DMS114 treated with DMSO at 0.1 percent for 48 hours (cell line): ENCODE results near the gene RASAL1.

ENCODE experiments used
- DNase-seq: peaks from one replicate; lab custom pipeline; 2025; ENCODE audit not compliant: unreplicated experiment; lab: John Stamatoyannopoulos, UW

Gene RASAL1

DNA sequence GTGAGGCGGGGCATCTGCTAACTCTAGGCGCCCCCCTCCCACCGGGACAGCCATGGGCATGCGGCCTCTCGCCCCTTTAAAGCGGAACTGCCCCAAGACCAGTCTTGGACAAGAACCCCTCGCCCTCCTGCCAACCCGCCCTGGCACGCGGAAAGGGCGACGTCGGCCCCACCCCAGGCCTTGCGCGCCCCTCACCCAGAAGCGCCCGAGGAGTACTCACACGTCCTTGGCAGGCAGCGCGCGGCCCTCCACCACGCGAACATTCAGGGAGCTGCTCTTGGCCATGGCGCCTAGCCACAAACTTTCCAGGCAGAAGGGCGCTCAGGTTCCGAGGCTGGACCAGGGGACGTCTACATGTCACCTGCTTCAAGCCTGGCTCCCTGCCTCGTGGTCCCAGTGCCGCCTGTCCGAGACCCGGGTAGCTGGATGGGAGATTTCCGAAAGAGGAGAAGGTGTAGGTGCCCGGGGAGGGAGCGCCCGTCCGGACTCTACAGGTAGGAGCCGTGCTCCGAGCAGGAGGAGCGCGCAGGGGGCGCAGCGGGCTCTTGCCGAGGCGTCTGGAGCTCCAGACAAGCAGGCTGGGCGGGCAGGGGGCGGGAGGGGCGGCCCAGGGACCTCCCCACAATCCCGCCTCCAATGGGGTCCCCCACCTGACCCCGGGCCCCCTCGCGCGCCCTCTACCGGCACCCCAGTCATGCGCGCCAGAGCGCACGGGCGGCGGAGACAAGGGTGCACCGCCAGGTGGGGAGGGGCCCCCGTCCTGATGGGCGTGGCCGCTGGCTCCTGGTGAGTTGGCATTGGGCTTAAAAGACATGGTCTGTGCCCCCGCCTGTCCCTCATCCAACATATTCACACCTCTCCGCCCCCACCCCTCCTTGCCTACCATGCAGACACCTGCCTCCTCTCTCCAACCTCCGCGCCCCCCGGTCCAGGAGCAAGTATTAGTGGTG, at the start of gene RASAL1:
TSS of gene RASAL1 (minus strand) at position 584 of the 950 bp plus-strand sequence. CDS start at position 285, 299 bp downstream.
- DNase-seq: no peak

DNA sequence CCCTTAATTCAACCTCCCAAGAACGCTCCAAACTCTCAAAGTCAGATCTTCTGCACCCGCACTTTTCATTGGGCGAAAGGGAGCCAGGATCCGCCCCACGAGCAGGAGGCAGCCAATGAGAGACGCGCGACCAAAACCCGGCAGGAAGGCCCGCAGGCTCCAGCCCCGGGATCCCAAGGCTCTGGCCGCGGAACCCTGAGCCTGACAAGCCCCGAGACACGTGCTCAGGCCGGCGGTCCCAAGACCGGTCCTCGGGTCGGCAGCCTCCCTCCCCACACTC, 49.3 kb upstream of the RASAL1 start:
- DNase-seq: peak; percentile 90

- no peak for DNase-seq
Observed at GRCh38 chr12:113184098-113184899, 48.7 kb upstream of the RASAL1 start.

GRCh38 chr12:113183030-113183589, 47.5 kb upstream of the RASAL1 start:
- no peak for DNase-seq

DNA sequence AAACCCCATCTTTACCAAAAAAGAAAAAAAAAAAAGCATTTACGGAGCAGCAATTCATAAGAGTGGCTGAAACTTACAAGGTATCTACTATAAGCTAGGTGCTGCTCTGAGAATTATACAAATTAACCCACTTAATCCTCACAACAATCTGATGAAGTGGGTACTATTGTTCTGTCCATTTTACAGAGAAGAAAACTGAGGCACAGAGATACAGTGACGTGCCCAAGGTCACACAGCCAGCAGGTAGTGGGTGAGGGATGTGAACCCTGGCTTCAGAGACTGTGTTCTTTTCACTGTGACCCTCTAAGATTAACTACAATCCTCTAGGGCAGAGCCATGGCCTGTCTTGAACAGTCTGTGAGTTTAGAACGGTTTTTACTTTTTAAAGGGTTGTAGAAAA, 46.4 kb upstream of the RASAL1 start:
- no peak for DNase-seq

DNA sequence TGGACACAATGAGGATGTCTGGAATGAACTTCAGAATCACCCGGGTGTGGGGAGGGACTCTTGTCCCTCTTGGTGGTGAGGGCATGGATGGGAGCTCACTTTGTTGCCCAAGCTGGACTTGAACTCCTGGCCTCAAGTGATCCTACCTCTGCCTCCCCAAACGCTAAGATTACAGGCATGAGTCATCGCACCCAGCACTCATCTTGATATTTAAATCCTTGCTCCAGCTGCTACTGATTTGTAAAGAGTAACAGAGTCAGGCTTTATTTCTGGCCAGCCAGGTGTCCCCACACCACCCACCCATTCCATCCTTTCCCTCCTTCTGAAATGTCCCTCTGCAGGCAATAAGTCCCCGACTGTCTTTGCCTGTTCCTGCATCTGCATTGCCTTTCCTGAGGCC, 44.8 kb upstream of the RASAL1 start:
- DNase-seq: no peak

DNA sequence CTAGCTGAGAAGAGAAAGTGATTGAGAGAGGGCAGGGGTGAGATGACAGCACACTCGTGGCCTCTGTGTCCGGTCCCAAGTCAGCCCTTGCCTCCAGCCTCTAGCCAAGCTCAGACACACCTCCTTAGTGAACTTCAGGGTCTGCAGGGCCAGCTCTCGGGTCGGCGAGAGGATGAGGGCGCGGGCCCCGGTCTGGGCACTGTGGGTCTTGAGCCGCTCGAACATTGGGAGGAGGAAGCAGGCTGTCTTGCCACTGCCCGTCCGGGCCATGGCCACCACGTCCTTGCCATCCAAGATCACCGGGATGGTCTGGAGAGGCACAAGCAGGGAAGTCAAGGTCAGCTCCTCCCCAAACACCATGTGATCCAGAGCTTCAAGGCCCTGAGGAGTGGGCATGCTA, 43.5 kb upstream of the RASAL1 start:
- no peak for DNase-seq

- no peak for DNase-seq
Observed at GRCh38 chr12:113174461-113175384, 39.2 kb upstream of the RASAL1 start.

- DNase-seq: no peak
Observed at GRCh38 chr12:113173081-113173698, 37.6 kb upstream of the RASAL1 start.

GRCh38 chr12:113172185-113172584, 36.6 kb upstream of the RASAL1 start:
- DNase-seq: no peak

DNA sequence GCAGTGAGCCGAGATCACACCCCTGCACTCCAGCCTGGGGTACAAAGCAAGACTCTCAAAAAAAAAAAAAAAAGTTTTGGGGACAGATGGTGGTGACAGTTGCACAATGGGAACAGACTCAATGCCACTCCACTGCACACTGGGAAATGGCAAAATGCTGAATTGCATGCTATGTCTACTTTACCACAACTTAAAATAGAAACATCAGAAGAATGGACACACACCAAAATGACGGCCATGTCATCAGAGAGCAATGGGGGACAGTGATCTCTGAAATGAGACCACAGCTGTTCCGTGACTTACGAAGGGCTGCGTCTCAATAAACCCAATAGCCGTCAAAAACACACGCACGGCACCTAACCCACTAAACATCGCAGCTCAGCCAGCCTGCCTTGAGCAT, 36.0 kb upstream of the RASAL1 start:
- no peak for DNase-seq

GRCh38 chr12:113170926-113171325, 35.4 kb upstream of the RASAL1 start:
- no peak for DNase-seq

DNA sequence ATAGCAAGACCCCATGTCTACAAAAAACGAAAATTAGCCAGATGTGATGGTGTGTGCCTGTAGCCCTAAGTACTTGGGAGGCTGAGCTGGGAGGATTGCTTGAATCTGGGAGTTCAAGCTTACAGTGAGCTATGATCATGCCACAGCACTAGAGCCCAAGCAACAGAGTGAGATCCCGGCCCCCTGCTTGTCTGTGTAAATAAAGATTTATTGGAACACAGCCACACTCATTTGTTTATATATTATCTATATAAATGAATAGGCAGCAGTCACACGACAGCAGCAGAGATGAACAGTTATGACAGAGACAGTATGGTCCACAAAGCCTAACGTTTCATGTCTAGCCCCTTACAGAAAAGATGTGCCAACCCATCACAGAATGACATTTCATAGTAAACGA, 34.9 kb upstream of the RASAL1 start:
- no peak for DNase-seq

DNA sequence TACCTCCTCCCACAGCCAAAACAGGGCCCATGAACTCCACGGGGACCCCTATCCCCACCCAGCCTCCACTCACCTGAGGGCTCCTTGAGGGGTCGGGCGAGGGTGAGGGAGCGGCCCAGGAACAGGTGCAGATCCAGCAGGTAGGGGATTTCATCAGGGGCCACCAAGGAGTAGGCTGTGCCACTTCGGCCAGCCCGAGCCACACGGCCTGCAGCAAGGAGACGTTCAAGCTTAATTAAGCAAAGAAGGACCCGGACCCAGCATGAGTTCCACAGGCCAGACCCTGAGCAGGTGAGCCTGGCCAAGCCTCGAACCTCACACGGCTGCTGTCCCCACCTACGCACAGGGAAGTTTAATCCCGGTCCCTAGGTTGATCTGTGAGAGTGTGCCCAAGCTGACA, 34.1 kb upstream of the RASAL1 start:
- no peak for DNase-seq

DNA sequence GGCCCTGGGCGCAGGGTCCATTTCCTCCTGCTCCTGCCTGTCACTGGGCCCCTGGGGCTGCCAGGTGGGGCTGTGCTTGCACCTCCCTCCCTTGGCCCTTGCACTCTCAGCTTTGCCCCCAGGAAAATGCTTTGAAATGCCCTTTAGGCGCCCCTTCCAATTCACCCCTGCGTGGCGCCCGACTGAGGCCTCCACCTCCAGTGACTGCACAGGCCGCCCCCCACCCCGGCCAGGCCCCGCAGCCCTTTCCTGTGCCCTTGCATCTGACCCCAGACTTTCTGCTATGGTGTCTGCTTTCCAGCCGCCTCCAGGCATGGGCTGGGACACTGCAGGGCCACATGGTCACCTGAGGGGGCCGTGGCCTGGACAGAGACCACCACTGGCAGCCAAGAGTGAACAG, 32.3 kb upstream of the RASAL1 start:
- no peak for DNase-seq

DNA sequence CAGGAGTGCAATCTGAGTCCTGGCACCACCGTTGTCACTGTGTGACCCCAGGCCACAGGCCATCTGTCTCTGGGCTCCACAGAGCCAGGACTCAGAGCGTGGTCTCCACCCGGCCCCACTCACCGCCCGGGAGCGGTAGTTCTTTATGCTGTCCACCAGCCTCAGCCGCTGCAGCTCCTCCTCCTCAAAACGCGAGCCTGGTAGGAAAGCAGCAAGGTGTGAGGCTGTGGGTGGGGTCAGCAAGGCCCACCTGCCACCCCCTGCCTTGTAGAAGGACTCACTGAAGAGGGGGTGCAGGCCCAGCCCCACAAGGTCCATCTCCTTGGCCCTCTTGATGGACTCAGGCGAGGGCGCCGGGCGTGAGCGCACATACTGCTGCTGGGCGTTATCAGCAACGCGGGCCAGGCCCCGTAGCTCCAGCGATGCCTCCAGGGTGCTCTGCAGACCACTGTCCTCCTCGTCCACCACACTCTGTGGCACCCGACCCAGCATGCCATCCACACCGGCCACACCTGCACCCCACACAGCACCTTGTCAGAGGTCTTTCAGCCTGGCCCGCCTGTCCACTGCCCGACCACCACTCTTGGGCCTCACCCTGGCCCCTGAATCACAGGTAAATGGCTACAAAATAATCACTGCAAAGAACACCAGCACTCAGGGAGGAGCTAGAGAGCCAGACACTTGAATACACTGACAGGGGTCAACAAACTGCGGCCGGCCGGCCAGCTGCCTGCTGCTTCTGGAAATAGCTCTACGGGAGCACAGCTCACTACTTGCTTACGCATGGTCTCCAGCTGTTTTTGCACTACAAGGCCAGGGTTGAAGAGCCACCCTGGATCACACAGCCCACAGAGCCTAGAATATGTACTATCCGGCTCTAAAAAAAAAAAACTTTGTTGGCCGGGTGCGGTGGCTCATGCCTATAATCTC, 30.2 kb upstream of the RASAL1 start:
- DNase-seq: no peak

DNA sequence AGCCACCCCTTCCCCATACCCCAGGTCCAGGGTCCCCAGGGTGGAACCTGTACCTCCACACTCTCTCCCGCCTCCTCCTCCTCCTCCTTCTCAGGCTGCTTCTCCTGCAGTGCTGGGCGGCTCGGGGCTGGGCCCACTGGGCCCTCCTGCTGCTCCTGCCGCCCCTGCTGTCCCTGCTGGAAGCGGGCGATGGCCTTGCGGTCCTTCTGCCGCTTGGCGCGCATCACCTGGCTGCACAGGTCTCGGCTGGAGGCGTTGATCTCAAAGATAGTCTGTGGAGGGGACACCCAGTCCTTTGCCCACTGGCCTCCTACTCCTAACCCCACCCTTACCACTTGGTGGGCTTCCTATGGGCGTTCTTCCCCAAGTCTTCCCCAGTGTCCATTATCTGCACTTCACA, 28.5 kb upstream of the RASAL1 start:
- DNase-seq: no peak

GRCh38 chr12:113163030-113163360, 27.4 kb upstream of the RASAL1 start:
- no peak for DNase-seq
